Stimulated activated CD4-positive, alpha-beta T cell treated with anti-CD3 and anti-CD28 coated beads, Interleukin-1b, Interleukin-23, amount 100 ng/mL, for 1 hour (primary cell): Measurements from ENCODE around the gene R3HDM2.

Source experiments
- DNase-seq, 2 donors: peaks; one replicate each; pipeline ENCODE4 v3.0.0-alpha.2; 2020; ENCODE audit warnings: low read depth in 2 of 2

Gene R3HDM2

GRCh38 chr12:57430931-57431566 lies at the start of gene R3HDM2:
R3HDM2 (minus strand) TSS chr12:57431043; CDS start chr12:57310428, 120,615 bp downstream.
- DNase-seq, result peak; percentile 89

GRCh38 chr12:57479376-57480115 lies 48.7 kb upstream of the R3HDM2 start, which contains the start of gene ARHGAP9:
ARHGAP9 (minus strand) TSS chr12:57479866; CDS start chr12:57479406, 460 bp downstream.
- no peak for DNase-seq

- DNase-seq, result no peak
Observed at GRCh38 chr12:57479043-57479375, 48.2 kb upstream of the R3HDM2 start.

- no peak for DNase-seq
Observed at GRCh38 chr12:57477710-57478681, 47.2 kb upstream of the R3HDM2 start.

- no peak for DNase-seq
Observed at GRCh38 chr12:57476993-57477709, 46.3 kb upstream of the R3HDM2 start.

- DNase-seq, result peak in 1 of 2 donors; percentile 51
Observed at GRCh38 chr12:57476162-57476992, 45.5 kb upstream of the R3HDM2 start.

GRCh38 chr12:57475271-57476161 lies 44.7 kb upstream of the R3HDM2 start:
- DNase-seq, result no peak

GRCh38 chr12:57474862-57475261 lies 44.0 kb upstream of the R3HDM2 start:
- no peak for DNase-seq

- no peak for DNase-seq
Observed at GRCh38 chr12:57474430-57474829, 43.6 kb upstream of the R3HDM2 start.

GRCh38 chr12:57473886-57474285 lies 43.0 kb upstream of the R3HDM2 start:
- no peak for DNase-seq

GRCh38 chr12:57473392-57473791 lies 42.5 kb upstream of the R3HDM2 start:
- no peak for DNase-seq

- no peak for DNase-seq
Observed at GRCh38 chr12:57472391-57472790, 41.5 kb upstream of the R3HDM2 start.

- no peak for DNase-seq
Observed at GRCh38 chr12:57471661-57472060, 40.8 kb upstream of the R3HDM2 start.

GRCh38 chr12:57470970-57471656 lies 40.3 kb upstream of the R3HDM2 start:
- DNase-seq, result no peak

- DNase-seq, result no peak
Observed at GRCh38 chr12:57470286-57470969, 39.6 kb upstream of the R3HDM2 start.

GRCh38 chr12:57469296-57470164 lies 38.7 kb upstream of the R3HDM2 start:
- no peak for DNase-seq

- no peak for DNase-seq
Observed at GRCh38 chr12:57467915-57468314, 37.1 kb upstream of the R3HDM2 start.
